Uterus (tissue), 4 donors: Measurements from ENCODE around the gene PAFAH1B2. TPM values are rescaled to one million over a fixed set of nuclear protein-coding genes. Genes with fewer than 3 reads are reported as not detected.
A peak's percentile ranks its signal among the peaks of the same experiment; 100 is the strongest.

Experiments
- DNase-seq, 2 donors: peaks; one replicate each; pipeline ENCODE4 v3.0.0-alpha.2; 2019 to 2020
- H3K27ac ChIP-seq, 2 donors: fragments of 200-600 bp; sonication (generic); 1 replicate in 1 of 2; 2 replicates in 1 of 2; pipeline ENCODE4 v1.5.1; 2016 to 2018
- H3K27me3 ChIP-seq, 2 donors: fragments of 200-600 bp; sonication (generic); one replicate each; pipeline ENCODE4 v1.5.1; 2018 to 2019; ENCODE audit warnings: control low read depth in 1 of 2
- H3K36me3 ChIP-seq, 2 donors: fragments of 200-600 bp; sonication (generic); one replicate each; pipeline ENCODE4 v1.5.1; 2019; ENCODE audit warnings: control low read depth in 1 of 2
- H3K4me1 ChIP-seq, 2 donors: fragments of 200-600 bp; sonication (generic); one replicate each; pipeline ENCODE4 v1.5.1; 2018 to 2019; ENCODE audit warnings: control low read depth in 1 of 2
- H3K4me3 ChIP-seq, 2 donors: fragments of 200-600 bp; sonication (generic); 1 replicate in 1 of 2; 2 replicates in 1 of 2; pipeline ENCODE4 v1.5.1; 2018 to 2019; ENCODE audit warnings: mild to moderate bottlenecking in 1 of 2
- H3K9me3 ChIP-seq, 2 donors: fragments of 200-600 bp; sonication (generic); one replicate each; pipeline ENCODE4 v1.5.1; 2019; ENCODE audit warnings: control low read depth in 1 of 2
- POLR2A ChIP-seq, 2 donors: fragments of 450-650 bp; IDR thresholded peaks; one replicate each; pipeline ENCODE4 v1.6.1; 2016; ENCODE audit warnings: antibody characterized with exemption in 2 of 2, mild to moderate bottlenecking in 1 of 2, moderate library complexity in 1 of 2
- intact Hi-C: fragments of 100-400 bp; cut with DNase I; formaldehyde crosslinking; loops from one replicate; pipeline ENCODE4 v1.15.1; 2023; ENCODE audit warnings: low total_unique reads
- total RNA-seq, 4 donors: library from RNA; depleted of rRNA in 3 of 4; stranded (reverse); fragments of >200 nt in 3 of 4; gene quantifications; one replicate each; pipeline versions ENCODE4 v1.1.0 to v1.2.4, GENCODE V29; 2014 to 2023
- TF ChIP-seq, protein P1 (sequence below), 4 experiments: fragments of 200-600 bp in 2 of 4; fragments of 450-650 bp in 2 of 4; sonication (generic) in 2 of 4; IDR thresholded peaks; one replicate each; pipeline ENCODE4 v1.5.1; 2016 to 2019; ENCODE audit warnings: antibody characterized with exemption in 4 of 4, mild to moderate bottlenecking in 2 of 4, moderate library complexity in 1 of 4
- donor health status: DM: yes; HTN: yes; CAD: no.

Gene PAFAH1B2
- total RNA-seq, 4 donors from 2014 or later = 62.8 to 154 (median 128) TPM

DNA sequence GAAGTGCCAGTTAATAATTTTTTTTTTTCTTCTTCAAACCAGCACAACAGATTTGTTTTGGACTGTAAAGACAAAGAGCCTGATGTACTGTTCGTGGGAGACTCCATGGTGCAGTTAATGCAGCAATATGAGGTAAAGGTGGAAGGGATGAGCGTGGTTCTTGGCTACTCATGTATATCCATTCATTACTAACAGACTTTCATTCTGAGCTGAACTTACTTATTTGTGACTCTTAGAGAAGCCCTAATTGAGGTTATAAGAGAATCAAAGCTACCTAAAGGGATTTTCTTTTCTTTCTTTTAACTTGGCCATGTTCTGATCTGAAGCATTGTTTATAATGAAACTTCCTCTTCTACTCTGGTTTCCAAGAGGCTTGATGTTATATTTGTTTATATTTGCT is 15.8 kb downstream of the PAFAH1B2 start:
- no peak for DNase-seq
- Histone ChIP-seq H3K4me1 (peaks cover 0 to 7% of the 10 kb centered on the region in 2 donors), H3K9me3 (no peaks in the 10 kb centered on the region), H3K4me3 (no peak overlapping the region), H3K27me3 (no peaks in the 10 kb centered on the region), H3K36me3 (no peaks in the 10 kb centered on the region), H3K27ac (no peak overlapping the region)
- intact Hi-C loops = no loop called here
- TF ChIP-seq, protein P1, sequence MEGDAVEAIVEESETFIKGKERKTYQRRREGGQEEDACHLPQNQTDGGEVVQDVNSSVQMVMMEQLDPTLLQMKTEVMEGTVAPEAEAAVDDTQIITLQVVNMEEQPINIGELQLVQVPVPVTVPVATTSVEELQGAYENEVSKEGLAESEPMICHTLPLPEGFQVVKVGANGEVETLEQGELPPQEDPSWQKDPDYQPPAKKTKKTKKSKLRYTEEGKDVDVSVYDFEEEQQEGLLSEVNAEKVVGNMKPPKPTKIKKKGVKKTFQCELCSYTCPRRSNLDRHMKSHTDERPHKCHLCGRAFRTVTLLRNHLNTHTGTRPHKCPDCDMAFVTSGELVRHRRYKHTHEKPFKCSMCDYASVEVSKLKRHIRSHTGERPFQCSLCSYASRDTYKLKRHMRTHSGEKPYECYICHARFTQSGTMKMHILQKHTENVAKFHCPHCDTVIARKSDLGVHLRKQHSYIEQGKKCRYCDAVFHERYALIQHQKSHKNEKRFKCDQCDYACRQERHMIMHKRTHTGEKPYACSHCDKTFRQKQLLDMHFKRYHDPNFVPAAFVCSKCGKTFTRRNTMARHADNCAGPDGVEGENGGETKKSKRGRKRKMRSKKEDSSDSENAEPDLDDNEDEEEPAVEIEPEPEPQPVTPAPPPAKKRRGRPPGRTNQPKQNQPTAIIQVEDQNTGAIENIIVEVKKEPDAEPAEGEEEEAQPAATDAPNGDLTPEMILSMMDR (IDR thresholded peaks at IDR 0.05) = no peak
- TF ChIP-seq POLR2A (IDR thresholded peaks at IDR 0.05) = no peak

DNA sequence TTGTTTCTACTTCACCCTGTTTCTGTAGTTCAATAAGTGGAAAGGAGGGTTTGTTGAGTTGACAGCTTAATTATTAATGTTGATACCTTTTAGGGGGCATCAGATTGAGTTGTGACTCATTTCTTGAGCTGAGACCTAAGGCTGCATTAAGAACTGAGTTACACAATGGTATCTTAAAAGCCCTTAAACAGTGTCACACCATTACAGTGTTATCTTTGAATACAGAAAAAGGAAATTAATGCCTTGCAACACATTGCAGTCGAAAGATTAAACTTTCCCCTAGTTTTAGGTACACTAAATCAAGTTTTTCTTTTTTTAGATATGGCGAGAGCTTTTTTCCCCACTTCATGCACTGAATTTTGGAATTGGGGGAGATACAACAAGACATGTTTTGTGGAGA is 16.7 kb downstream of the PAFAH1B2 start:
- DNase-seq = no peak
- Histone ChIP-seq H3K36me3 (no peaks in the 10 kb centered on the region), H3K4me3 (no peak overlapping the region), H3K4me1 (peaks cover 0 to 7% of the 10 kb centered on the region in 2 donors), H3K27me3 (no peaks in the 10 kb centered on the region), H3K9me3 (no peaks in the 10 kb centered on the region), H3K27ac (no peak overlapping the region)
- no peak for TF ChIP-seq POLR2A (IDR thresholded peaks at IDR 0.05)
- TF ChIP-seq, protein P1 (IDR thresholded peaks at IDR 0.05) = no peak
- intact Hi-C loops = no loop called here

DNA sequence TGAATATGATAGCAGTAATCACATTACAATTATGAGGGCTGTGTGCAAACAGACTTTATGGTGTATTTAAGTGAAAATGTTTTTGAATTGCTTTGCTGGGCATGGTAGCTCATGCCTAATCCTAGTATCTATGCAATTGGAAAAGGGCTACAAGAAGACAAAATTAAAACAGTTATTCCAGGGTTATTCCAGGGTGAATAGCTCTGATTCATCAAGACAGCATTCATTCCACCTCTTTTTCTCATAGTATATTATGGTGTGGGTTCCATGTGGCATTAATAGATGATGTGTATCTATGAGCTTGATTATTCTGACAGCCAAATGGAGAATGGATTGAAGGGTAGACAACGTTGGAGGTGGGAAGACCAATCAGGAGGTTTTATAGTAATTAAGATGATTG is 22.4 kb downstream of the PAFAH1B2 start:
- intact Hi-C loops = no loop called here
- no peak for DNase-seq
- no peak for TF ChIP-seq POLR2A (IDR thresholded peaks at IDR 0.05)
- TF ChIP-seq, protein P1 (IDR thresholded peaks at IDR 0.05) = no peak
- no peak overlapping the region for H3K27ac ChIP-seq
- no peaks in the 10 kb centered on the region for H3K36me3 ChIP-seq
- H3K27me3 ChIP-seq = no peaks in the 10 kb centered on the region
- H3K4me3 ChIP-seq = no peak overlapping the region
- H3K4me1 ChIP-seq = peaks cover 0 to 5% of the 10 kb centered on the region in 2 donors
- no peaks in the 10 kb centered on the region for H3K9me3 ChIP-seq

DNA sequence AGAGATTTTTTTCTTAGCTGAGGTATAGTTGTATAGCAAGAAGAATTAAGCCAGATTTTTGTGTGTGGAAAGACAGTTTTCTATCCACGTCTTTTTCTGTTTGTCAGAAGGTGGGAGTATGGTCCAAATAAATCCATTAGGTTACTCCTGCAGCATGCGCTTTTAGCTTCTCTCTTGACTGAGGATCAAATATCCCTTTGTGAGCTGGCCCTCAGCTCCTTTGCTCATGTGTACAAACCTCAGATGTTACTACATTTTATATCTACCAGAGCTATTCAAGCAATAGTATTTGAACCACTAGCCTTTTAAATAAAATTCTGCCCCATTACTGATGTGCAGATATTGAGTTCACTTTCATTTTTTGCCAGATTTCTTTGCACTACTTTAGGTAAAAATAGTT is 25.6 kb downstream of the PAFAH1B2 start:
- no peak overlapping the region for H3K4me3 ChIP-seq
- H3K4me1 ChIP-seq = peaks cover 0 to 5% of the 10 kb centered on the region in 2 donors
- TF ChIP-seq, protein P1 (IDR thresholded peaks at IDR 0.05) = no peak
- TF ChIP-seq POLR2A (IDR thresholded peaks at IDR 0.05) = no peak
- H3K27ac ChIP-seq = peak overlapping the region; percentile 34 to 45
- intact Hi-C loops = no loop called here
- no peaks in the 10 kb centered on the region for H3K27me3 ChIP-seq
- no peaks in the 10 kb centered on the region for H3K9me3 ChIP-seq
- H3K36me3 ChIP-seq = no peaks in the 10 kb centered on the region
- no peak for DNase-seq

DNA sequence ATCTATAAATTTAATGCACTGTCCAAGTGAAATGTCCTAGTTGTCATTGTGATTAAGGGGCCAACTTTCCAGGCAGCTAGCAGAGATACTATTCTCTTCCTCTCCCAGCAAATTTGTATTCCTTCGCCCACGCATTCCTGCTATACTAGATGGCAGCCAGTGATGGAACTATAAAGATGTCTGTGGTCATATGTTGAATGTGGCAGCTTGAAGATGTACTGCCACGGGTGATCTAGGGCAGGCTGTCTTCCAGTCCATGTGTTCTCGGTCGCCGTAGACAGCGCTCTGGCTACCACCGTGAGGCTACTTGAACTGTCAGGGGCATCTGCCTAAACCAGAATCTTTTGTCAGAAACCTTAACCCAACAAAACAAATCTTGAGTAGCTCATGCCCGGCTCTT is 26.1 kb downstream of the PAFAH1B2 start:
- intact Hi-C loops = no loop called here
- no peaks in the 10 kb centered on the region for H3K36me3 ChIP-seq
- DNase-seq = no peak
- no peak for TF ChIP-seq POLR2A (IDR thresholded peaks at IDR 0.05)
- TF ChIP-seq, protein P1 (IDR thresholded peaks at IDR 0.05) = no peak
- H3K27ac ChIP-seq = peak overlapping the region; percentile 34 to 45
- H3K4me3 ChIP-seq = no peak overlapping the region
- H3K9me3 ChIP-seq = no peaks in the 10 kb centered on the region
- H3K27me3 ChIP-seq = no peaks in the 10 kb centered on the region
- peaks cover 0 to 5% of the 10 kb centered on the region in 2 donors for H3K4me1 ChIP-seq
